OCI-LY3 (cell line): Measurements from ENCODE around the gene CST9L.

Experiments
- EZH2phosphoT487 ChIP-seq: fragments of 200-600 bp; shearing (Covaris generic); IDR thresholded peaks from 2 replicates; pipeline ENCODE4 v1.6.1; 2018; ENCODE audit warnings: antibody characterized with exemption, mixed run types, low read depth
- TF ChIP-seq, protein P1 (sequence below): fragments of 200-600, 300-600 bp; sonication (generic); IDR thresholded peaks from 2 replicates; pipeline ENCODE4 v1.5.1; 2014; ENCODE audit warnings: antibody characterized with exemption, low read length, low read depth

DNA sequence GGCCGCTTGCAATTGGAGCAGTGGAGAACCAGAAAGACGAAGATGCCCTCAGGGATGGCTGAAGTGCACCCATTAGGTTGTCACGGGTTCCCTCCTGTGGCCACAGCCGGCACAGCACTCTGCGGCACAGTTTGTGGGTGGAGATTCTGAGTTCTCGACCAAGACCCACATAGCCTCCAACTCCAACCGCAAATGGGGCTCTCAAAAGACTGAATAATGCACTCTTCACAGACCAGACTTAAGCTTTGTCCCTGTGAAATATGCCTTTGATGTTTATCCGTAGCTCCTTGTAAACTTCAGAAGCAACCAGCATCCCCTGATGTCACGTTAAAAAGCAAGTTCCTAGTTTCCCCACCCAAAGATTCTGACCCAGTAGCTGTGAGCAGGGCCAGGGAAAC is 38.4 kb upstream of the CST9L start:
- TF ChIP-seq, protein P1, sequence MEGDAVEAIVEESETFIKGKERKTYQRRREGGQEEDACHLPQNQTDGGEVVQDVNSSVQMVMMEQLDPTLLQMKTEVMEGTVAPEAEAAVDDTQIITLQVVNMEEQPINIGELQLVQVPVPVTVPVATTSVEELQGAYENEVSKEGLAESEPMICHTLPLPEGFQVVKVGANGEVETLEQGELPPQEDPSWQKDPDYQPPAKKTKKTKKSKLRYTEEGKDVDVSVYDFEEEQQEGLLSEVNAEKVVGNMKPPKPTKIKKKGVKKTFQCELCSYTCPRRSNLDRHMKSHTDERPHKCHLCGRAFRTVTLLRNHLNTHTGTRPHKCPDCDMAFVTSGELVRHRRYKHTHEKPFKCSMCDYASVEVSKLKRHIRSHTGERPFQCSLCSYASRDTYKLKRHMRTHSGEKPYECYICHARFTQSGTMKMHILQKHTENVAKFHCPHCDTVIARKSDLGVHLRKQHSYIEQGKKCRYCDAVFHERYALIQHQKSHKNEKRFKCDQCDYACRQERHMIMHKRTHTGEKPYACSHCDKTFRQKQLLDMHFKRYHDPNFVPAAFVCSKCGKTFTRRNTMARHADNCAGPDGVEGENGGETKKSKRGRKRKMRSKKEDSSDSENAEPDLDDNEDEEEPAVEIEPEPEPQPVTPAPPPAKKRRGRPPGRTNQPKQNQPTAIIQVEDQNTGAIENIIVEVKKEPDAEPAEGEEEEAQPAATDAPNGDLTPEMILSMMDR = peak; percentile 97
- no peak for TF ChIP-seq EZH2phosphoT487
